ENCODE results near the gene SCARB1.

The SCARB1 gene

GRCh38 chr12:124758266-124759220 is 105.1 kb downstream of the SCARB1 start:
- DNase-seq (ENCODE audit: low read depth): no peak
- no peak overlapping the region for H3K4me3 ChIP-seq (ENCODE audit: control insufficient read depth, low read depth, low read length)
- no peak for TF ChIP-seq CTCF (conservative IDR thresholded peaks at IDR 0.05; ENCODE audit: control insufficient read depth, insufficient read depth, low read depth, low read length)

- no peak for TF ChIP-seq CTCF (conservative IDR thresholded peaks at IDR 0.05; ENCODE audit: control insufficient read depth, insufficient read depth, low read depth, low read length)
- no peak for DNase-seq (ENCODE audit: low read depth)
- no peak overlapping the region for H3K4me3 ChIP-seq (ENCODE audit: control insufficient read depth, low read depth, low read length)
Observed at GRCh38 chr12:124757329-124757728, 106.3 kb downstream of the SCARB1 start.

- TF ChIP-seq CTCF (conservative IDR thresholded peaks at IDR 0.05; ENCODE audit: control insufficient read depth, insufficient read depth, low read depth, low read length): no peak
- no peak for DNase-seq (ENCODE audit: low read depth)
- H3K4me3 ChIP-seq (ENCODE audit: control insufficient read depth, low read depth, low read length): no peak overlapping the region
Observed at GRCh38 chr12:124756760-124757159, 106.9 kb downstream of the SCARB1 start.

GRCh38 chr12:124756166-124756565 is 107.5 kb downstream of the SCARB1 start:
- H3K4me3 ChIP-seq (ENCODE audit: control insufficient read depth, low read depth, low read length): no peak overlapping the region
- TF ChIP-seq CTCF (conservative IDR thresholded peaks at IDR 0.05; ENCODE audit: control insufficient read depth, insufficient read depth, low read depth, low read length): no peak
- DNase-seq (ENCODE audit: low read depth): no peak

GRCh38 chr12:124755801-124756148 is 107.9 kb downstream of the SCARB1 start:
- DNase-seq (ENCODE audit: low read depth): no peak
- TF ChIP-seq CTCF (conservative IDR thresholded peaks at IDR 0.05; ENCODE audit: control insufficient read depth, insufficient read depth, low read depth, low read length): no peak
- no peak overlapping the region for H3K4me3 ChIP-seq (ENCODE audit: control insufficient read depth, low read depth, low read length)

- peak; percentile 93 for DNase-seq (ENCODE audit: low read depth)
- H3K4me3 ChIP-seq (ENCODE audit: control insufficient read depth, low read depth, low read length): no peak overlapping the region
- TF ChIP-seq CTCF (conservative IDR thresholded peaks at IDR 0.05; ENCODE audit: control insufficient read depth, insufficient read depth, low read depth, low read length): no peak
Observed at GRCh38 chr12:124754949-124755800, 108.5 kb downstream of the SCARB1 start.

Data from fibroblast of mammary gland (primary cell).